ENCODE results near the gene IL20RB. TPM values are rescaled to one million over a fixed set of nuclear protein-coding genes. Genes with fewer than 3 reads are reported as not detected.

IL20RB gene
- total and polyA plus RNA-seq, 2 donors (not counting 3 experiments of a cell fraction or from before 2014, with no cell fraction given), result 0.79 to 1.6 TPM

- H3K27ac ChIP-seq (ENCODE audit: insufficient read depth, low read depth, low read length), result no peak overlapping the region
- no peak overlapping the region for H2AFZ ChIP-seq (ENCODE audit: low read depth, low read length)
- no TSS peak for BruUV-seq (replicated peaks)
- intact Hi-C loops (cut with micrococcal nuclease) (no loop called here), dilution Hi-C loops (cut with MboI; ENCODE audit: extremely low pct_ligation_motif_present, low sequenced_read_pairs) (no loop called here)
- H3K9ac ChIP-seq (replicated peaks; ENCODE audit: extremely low read depth, insufficient read depth, low read length), result no peak overlapping the region
- FAIRE-seq, result no peak
- H3K9me3 ChIP-seq (replicated peaks; ENCODE audit: control insufficient read depth, insufficient read depth, low read length), result no peaks in the 10 kb centered on the region
- no peaks in the 10 kb centered on the region for H4K20me1 ChIP-seq (replicated peaks; ENCODE audit: control insufficient read depth, extremely low read depth, insufficient read depth, low read length)
- no peaks in the 10 kb centered on the region for H3K36me3 ChIP-seq (ENCODE audit: control insufficient read depth in 2 of 2, extremely low read depth in 1 of 2, insufficient read depth in 2 of 2, low read length in 2 of 2)
- POLR2A ChIA-PET, result no interaction called here
- TF ChIP-seq POLR2AphosphoS5 (IDR thresholded peaks at IDR 0.05; ENCODE audit: insufficient read depth, low read depth, low read length) (no peak), POLR2A (IDR thresholded peaks at IDR 0.05; ENCODE audit: low read depth, low read length) (no peak), EZH2 (IDR thresholded peaks at IDR 0.05; ENCODE audit: borderline replicate concordance, low read depth, low read length, severe bottlenecking) (no peak), MYC (IDR thresholded peaks at IDR 0.05; ENCODE audit: low read depth, low read length) (no peak), FOS (IDR thresholded peaks at IDR 0.05; ENCODE audit: borderline replicate concordance, insufficient read depth, low read length) (no peak), GATA2 (IDR thresholded peaks at IDR 0.05; ENCODE audit: insufficient read depth, insufficient read length, low read depth, low read length) (no peak), MAX (IDR thresholded peaks at IDR 0.05; ENCODE audit: insufficient read depth, insufficient read length) (no peak), CTCF (IDR thresholded peaks at IDR 0.05; ENCODE audit: extremely low read depth in 1 of 2, insufficient read depth in 1 of 2, low read depth in 1 of 2, low read length in 2 of 2) (no peak)
- H3K79me2 ChIP-seq (ENCODE audit: control insufficient read depth, insufficient read depth, low read length), result no peaks in the 10 kb centered on the region
- no peaks in the 10 kb centered on the region for H3K27me3 ChIP-seq (ENCODE audit: control insufficient read depth in 2 of 2, insufficient read depth in 2 of 2, low read length in 2 of 2)
- H3K4me3 ChIP-seq (replicated peaks in 1 of 3; ENCODE audit: insufficient read depth in 1 of 3, low read depth in 1 of 3, low read length in 3 of 3), result no peak overlapping the region
- H3K4me2 ChIP-seq (ENCODE audit: insufficient read depth, low read length), result no peak overlapping the region
- H3K4me1 ChIP-seq (ENCODE audit: control insufficient read depth, extremely low read depth, insufficient read depth, low read length), result no peaks in the 10 kb centered on the region
- DNase-seq (ENCODE audit: low read depth, low spot score), result no peak
- no peaks in the 10 kb centered on the region for H3K9me1 ChIP-seq (replicated peaks; ENCODE audit: control insufficient read depth, extremely low read depth, insufficient read depth, low read length)
- CTCF ChIA-PET, result no interaction called here
These were observed 24.2 kb downstream of the IL20RB start for GRCh38 chr3:136982033-136982432.

Measured in endothelial cell of umbilical vein (primary cell).